ENCODE results near the gene MAEA.

- TF ChIP-seq CTCF (IDR thresholded peaks at IDR 0.05): no peak
- TF ChIP-seq EP300 (IDR thresholded peaks at IDR 0.05; ENCODE audit: low read depth): no peak
- no peak for TF ChIP-seq POLR2A (IDR thresholded peaks at IDR 0.05)
- TF ChIP-seq POLR2AphosphoS5 (IDR thresholded peaks at IDR 0.05): no peak
Observed at GRCh38 chr4:1269209-1269608, 20.5 kb upstream of the MAEA start.

Measured in transverse colon (tissue), 4 donors.